Activated CD4-positive, alpha-beta T cell treated with anti-CD3 and anti-CD28 coated beads, Interleukin-2, amount 50 U/mL, for 1 hour (primary cell): ENCODE results near the gene RARB.

ENCODE experiments used
- DNase-seq: peaks from one replicate; pipeline ENCODE4 v3.0.0-alpha.2; 2020

RARB gene

GRCh38 chr3:25510797-25511196, 82.7 kb downstream of the RARB start:
- DNase-seq, result no peak

GRCh38 chr3:25511972-25512721, 84.1 kb downstream of the RARB start:
- no peak for DNase-seq

GRCh38 chr3:25513642-25514266, 85.7 kb downstream of the RARB start:
- DNase-seq, result no peak

- DNase-seq, result no peak
These were observed 87.1 kb downstream of the RARB start for GRCh38 chr3:25515171-25515570.

GRCh38 chr3:25520926-25521559, 93.0 kb downstream of the RARB start:
- DNase-seq, result no peak

GRCh38 chr3:25527336-25527735, 99.3 kb downstream of the RARB start:
- DNase-seq, result no peak

- no peak for DNase-seq
These were observed 99.7 kb downstream of the RARB start for GRCh38 chr3:25527801-25528200.

- no peak for DNase-seq
These were observed 103.9 kb downstream of the RARB start for GRCh38 chr3:25531971-25532370.

GRCh38 chr3:25532431-25533162, 104.5 kb downstream of the RARB start:
- no peak for DNase-seq

GRCh38 chr3:25533399-25533798, 105.3 kb downstream of the RARB start:
- DNase-seq, result no peak

GRCh38 chr3:25534007-25534406, 105.9 kb downstream of the RARB start:
- DNase-seq, result no peak

GRCh38 chr3:25536521-25537391, 108.7 kb downstream of the RARB start:
- DNase-seq, result no peak

- no peak for DNase-seq
These were observed 109.5 kb downstream of the RARB start for GRCh38 chr3:25537516-25537915.

- no peak for DNase-seq
These were observed 112.2 kb downstream of the RARB start for GRCh38 chr3:25540273-25540672.

GRCh38 chr3:25542492-25543039, 114.5 kb downstream of the RARB start:
- no peak for DNase-seq

- DNase-seq, result no peak
These were observed 119.0 kb downstream of the RARB start for GRCh38 chr3:25547103-25547502.

- no peak for DNase-seq
These were observed 120.0 kb downstream of the RARB start for GRCh38 chr3:25547943-25548674.

- no peak for DNase-seq
These were observed 120.8 kb downstream of the RARB start for GRCh38 chr3:25548836-25549235.

- no peak for DNase-seq
These were observed 124.2 kb downstream of the RARB start for GRCh38 chr3:25552251-25552650.

GRCh38 chr3:25554376-25554775, 126.3 kb downstream of the RARB start:
- DNase-seq, result no peak

- DNase-seq, result no peak
These were observed 127.8 kb downstream of the RARB start for GRCh38 chr3:25555695-25556437.
